Left lung (tissue), 10 donors: ENCODE data around the gene KCNMB2. TPM values are rescaled to one million over a fixed set of nuclear protein-coding genes. Genes with fewer than 3 reads are reported as not detected.
"Not testable (repeated sequence)": the region's sequence is repeated elsewhere in the genome, so short reads cannot be mapped to it uniquely, and the experiment has no call there.

Experiments used
- ATAC-seq: fragments of 200-7000 bp; cut with Tn5 transposase; one replicate; pipeline ENCODE4 v1.9.1; 2020; ENCODE audit warnings: moderate library complexity
- DNase-seq, 4 donors: peaks; one replicate each; pipeline ENCODE4 v3.0.0-alpha.2; 2013 to 2020
- H3K27ac ChIP-seq, 2 donors: fragments of 200-600 bp; sonication (generic) in 1 of 2; one replicate each; pipeline versions ENCODE4 v1.5.0 to v1.8.0; 2020 to 2021
- H3K27me3 ChIP-seq, 2 donors: fragments of 200-600 bp; sonication (generic) in 1 of 2; one replicate each; pipeline versions ENCODE4 v1.5.0 to v1.8.0; 2020 to 2021
- H3K36me3 ChIP-seq, 2 donors: fragments of 200-600 bp; sonication (generic) in 1 of 2; one replicate each; pipeline versions ENCODE4 v1.5.0 to v1.8.0; 2020 to 2021
- H3K4me1 ChIP-seq, 2 donors: fragments of 200-600 bp; one replicate each; pipeline ENCODE4 v1.8.0; 2021
- H3K4me3 ChIP-seq, 2 donors: fragments of 200-600 bp; sonication (generic) in 1 of 2; one replicate each; pipeline versions ENCODE4 v1.5.0 to v1.8.0; 2020 to 2021; ENCODE audit warnings: mild to moderate bottlenecking in 1 of 2
- H3K9me3 ChIP-seq, 2 donors: fragments of 200-600 bp; sonication (generic) in 1 of 2; one replicate each; pipeline versions ENCODE4 v1.5.0 to v1.8.0; 2020 to 2021
- intact Hi-C, 2 donors: fragments of 100-400 bp; cut with DNase I; formaldehyde crosslinking; loops; one replicate each; pipeline versions ENCODE4 v1.11.2 to v1.14.2; 2022
- polyA plus RNA-seq, 6 donors: library from polyadenylated mRNA; unstranded; fragments of 120-200 nt; gene quantifications; one replicate each; pipeline ENCODE4 v1.2.1, GENCODE V29; 2013; ENCODE audit not compliant: insufficient read length in 6 of 6
- total RNA-seq, 2 donors: library from RNA; stranded (reverse); fragmentation: NEBNext Ultra II Directional; extraction: Animal tissue kit (Norgen Biotek cat#: 25700); gene quantifications; one replicate each; pipeline ENCODE4 v1.2.1, GENCODE V29; 2021
- TF ChIP-seq, protein P1 (sequence below), 2 donors: fragments of 200-600 bp; sonication (generic) in 1 of 2; IDR thresholded peaks; one replicate each; pipeline versions ENCODE4 v1.5.0 to v1.8.0; 2021; ENCODE audit warnings: antibody characterized with exemption in 2 of 2
- donor health status: DM: no; HTN: yes; CAD: no.
- donor health status: DM: no; HTN: no; CAD: no.

Gene KCNMB2
- total and polyA plus RNA-seq, 8 donors: 0.45 to 16.9 (median 12.1) TPM

DNA sequence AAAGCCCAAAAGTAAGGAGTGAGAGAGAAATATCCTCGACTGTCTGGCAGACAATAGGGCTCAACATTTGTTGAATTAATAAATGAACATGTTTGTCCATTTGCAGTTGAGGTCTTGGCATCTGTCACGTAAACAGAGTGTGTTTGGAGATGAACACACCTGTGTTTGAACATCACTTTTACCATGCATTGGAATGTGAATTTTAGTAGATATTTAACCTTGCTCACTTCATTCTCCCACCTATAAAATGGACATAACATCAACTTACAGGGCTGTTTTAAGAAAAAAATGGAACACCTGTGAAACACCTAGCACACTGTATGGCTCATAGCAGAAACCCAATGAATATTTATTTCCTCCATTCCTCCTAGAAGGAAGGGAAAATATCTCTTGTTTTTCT, 204.8 kb downstream of the KCNMB2 start:
- Histone ChIP-seq H3K9me3 (peaks cover 0 to 6% of the 10 kb centered on the region in 2 donors), H3K27me3 (no peaks in the 10 kb centered on the region), H3K36me3 (no peaks in the 10 kb centered on the region), H3K27ac (no peak overlapping the region), H3K4me1 (no peaks in the 10 kb centered on the region), H3K4me3 (no peak overlapping the region)
- TF ChIP-seq, protein P1, sequence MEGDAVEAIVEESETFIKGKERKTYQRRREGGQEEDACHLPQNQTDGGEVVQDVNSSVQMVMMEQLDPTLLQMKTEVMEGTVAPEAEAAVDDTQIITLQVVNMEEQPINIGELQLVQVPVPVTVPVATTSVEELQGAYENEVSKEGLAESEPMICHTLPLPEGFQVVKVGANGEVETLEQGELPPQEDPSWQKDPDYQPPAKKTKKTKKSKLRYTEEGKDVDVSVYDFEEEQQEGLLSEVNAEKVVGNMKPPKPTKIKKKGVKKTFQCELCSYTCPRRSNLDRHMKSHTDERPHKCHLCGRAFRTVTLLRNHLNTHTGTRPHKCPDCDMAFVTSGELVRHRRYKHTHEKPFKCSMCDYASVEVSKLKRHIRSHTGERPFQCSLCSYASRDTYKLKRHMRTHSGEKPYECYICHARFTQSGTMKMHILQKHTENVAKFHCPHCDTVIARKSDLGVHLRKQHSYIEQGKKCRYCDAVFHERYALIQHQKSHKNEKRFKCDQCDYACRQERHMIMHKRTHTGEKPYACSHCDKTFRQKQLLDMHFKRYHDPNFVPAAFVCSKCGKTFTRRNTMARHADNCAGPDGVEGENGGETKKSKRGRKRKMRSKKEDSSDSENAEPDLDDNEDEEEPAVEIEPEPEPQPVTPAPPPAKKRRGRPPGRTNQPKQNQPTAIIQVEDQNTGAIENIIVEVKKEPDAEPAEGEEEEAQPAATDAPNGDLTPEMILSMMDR (IDR thresholded peaks at IDR 0.05): no peak
- no peak for DNase-seq
- ATAC-seq: no peak
- intact Hi-C loops: no loop called here

DNA sequence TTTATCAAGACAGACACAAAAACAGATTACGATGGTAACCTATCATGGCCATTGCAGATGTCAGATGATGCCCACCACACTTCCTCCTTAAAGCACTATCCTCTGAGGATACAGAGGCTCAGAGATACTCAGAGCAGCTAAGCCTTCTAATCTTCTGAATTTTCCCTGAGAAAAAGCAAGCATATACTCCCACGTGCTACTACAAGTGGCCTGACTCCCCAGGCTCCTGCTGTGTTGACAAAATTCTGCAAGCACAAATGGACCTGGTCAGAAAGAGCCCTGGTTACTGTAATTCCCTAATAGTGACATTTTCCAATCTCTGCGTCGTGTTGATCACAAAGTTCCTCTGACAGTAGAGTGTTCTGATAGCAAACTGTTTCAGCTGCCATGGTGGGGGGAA, 207.1 kb downstream of the KCNMB2 start:
- H3K36me3 ChIP-seq: no peaks in the 10 kb centered on the region
- TF ChIP-seq, protein P1 (IDR thresholded peaks at IDR 0.05): no peak
- H3K27me3 ChIP-seq: no peaks in the 10 kb centered on the region
- no peak for DNase-seq
- no peak overlapping the region for H3K27ac ChIP-seq
- intact Hi-C loops: no loop called here
- peaks cover 0 to 12% of the 10 kb centered on the region in 2 donors for H3K9me3 ChIP-seq
- H3K4me3 ChIP-seq: no peak overlapping the region
- no peak for ATAC-seq
- H3K4me1 ChIP-seq: no peaks in the 10 kb centered on the region

DNA sequence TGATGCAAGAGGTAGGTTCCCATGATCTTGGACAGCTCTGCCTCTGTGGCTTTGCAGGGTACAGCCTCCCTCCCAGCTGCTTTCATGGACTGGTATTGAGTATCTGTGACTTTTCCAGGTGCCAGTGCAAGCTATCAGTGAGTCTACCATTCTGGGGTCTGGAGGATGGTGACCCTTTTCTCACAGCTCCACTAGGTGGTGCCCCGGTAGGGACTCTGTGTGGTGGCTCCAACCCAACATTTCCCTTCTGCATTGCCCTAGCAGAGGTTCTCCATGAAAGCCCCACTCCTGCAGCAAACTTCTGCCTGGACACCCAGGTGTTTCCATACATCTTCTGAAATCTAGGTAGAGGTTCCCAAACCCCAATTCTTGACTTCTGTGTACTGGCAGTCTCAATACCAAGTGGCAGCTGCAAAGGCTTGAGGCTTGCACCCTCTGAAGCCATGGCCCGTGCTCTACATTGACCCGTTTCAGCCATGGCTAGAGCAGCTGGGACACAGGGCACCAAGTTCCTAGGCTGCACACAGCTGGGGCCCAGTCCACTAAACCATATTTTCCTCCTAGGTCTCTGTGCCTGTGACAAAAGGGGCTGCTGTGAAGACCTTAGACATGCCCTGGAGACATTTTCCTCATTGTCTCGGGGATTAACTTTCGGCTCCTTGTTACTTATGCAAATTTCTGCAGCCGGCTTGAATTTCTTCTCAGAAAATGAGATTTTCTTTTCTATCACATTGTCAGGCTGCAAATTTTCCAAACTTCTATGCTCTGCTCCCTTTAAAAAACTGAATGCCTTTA, 209.8 kb downstream of the KCNMB2 start:
- H3K4me1 ChIP-seq, DNase-seq, H3K27ac ChIP-seq, H3K27me3 ChIP-seq, ATAC-seq, H3K36me3 ChIP-seq, intact Hi-C loops, H3K4me3 ChIP-seq: not testable (repeated sequence)
- H3K9me3 ChIP-seq: peaks cover 0 to 12% of the 10 kb centered on the region in 2 donors

DNA sequence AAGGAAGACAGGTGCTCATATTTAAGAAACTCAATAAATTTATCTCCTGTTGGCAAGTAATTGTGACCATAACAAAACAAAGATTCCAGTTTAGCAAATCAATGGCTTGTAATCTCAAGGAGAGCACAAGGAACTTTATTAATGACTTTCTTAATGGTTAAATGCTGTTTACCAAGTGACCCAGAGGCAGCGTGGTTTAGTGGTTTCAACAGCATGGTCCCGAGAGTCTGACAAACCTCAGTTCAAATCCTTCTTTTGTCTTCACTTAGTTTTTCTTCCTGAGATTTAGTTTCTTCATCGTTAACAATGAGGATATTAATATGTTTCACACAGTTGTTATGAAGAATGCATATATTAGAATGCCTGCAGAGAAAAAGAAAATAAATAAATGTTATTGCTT, 212.6 kb downstream of the KCNMB2 start:
- Histone ChIP-seq H3K27ac (no peak overlapping the region), H3K27me3 (no peaks in the 10 kb centered on the region), H3K4me3 (no peak overlapping the region), H3K9me3 (peaks cover 0 to 12% of the 10 kb centered on the region in 2 donors), H3K36me3 (no peaks in the 10 kb centered on the region), H3K4me1 (no peaks in the 10 kb centered on the region)
- TF ChIP-seq, protein P1 (IDR thresholded peaks at IDR 0.05): no peak
- DNase-seq (no peak), ATAC-seq (no peak)
- intact Hi-C loops: no loop called here

DNA sequence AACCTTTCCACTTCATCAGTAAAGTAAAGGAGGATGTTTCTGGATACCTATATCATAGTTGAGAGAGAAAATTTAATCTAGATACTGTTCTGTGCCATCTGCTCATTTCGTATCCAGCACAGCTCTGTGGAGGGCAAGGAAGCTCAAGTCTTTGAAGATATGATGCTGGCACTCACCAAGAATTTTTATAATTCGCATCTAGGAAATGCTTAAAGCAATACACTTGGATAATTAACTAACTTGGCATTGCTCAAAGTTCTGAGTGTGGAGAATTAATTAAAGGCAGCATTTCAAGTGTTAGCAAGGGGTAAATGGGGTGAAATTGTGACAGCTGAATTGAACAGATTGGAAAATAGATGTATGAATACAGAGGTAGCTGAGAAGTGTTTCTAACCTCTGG, 213.2 kb downstream of the KCNMB2 start:
- H3K9me3 ChIP-seq: peaks cover 0 to 12% of the 10 kb centered on the region in 2 donors
- no peak overlapping the region for H3K27ac ChIP-seq
- H3K4me1 ChIP-seq: no peaks in the 10 kb centered on the region
- TF ChIP-seq, protein P1 (IDR thresholded peaks at IDR 0.05): no peak
- no peaks in the 10 kb centered on the region for H3K36me3 ChIP-seq
- H3K27me3 ChIP-seq: no peaks in the 10 kb centered on the region
- H3K4me3 ChIP-seq: no peak overlapping the region
- no peak for DNase-seq
- intact Hi-C loops: no loop called here
- no peak for ATAC-seq
